Neural progenitor cell (in vitro differentiated cells): Measurements from ENCODE around the gene RAI1.

Experiments
- CTCF ChIP-seq: fragments of 200-600 bp; sonication (generic); IDR thresholded peaks from 2 replicates; pipeline ENCODE4 v1.5.1; 2017; ENCODE audit warnings: antibody characterized with exemption, mild to moderate bottlenecking
- EZH2 ChIP-seq: fragments of 200-600 bp; sonication (generic); IDR thresholded peaks from 2 replicates; pipeline ENCODE4 v1.6.1; 2017; ENCODE audit warnings: antibody characterized with exemption, mild to moderate bottlenecking, moderate library complexity

- TF ChIP-seq CTCF (no peak), EZH2 (no peak)
These were observed 27.6 kb downstream of the RAI1 start for GRCh38 chr17:17708816-17709215.
